Endodermal cell (in vitro differentiated cells): ENCODE measurements around the gene ACAP2. TPM values are rescaled to one million over a fixed set of nuclear protein-coding genes. Genes with fewer than 3 reads are reported as not detected.

Source experiments
- DNase-seq: peaks from one replicate; pipeline ENCODE4 v3.0.0-alpha.2; 2017
- H3K27ac ChIP-seq: 2 replicates; pipeline ENCODE4 v1.5.1; 2013; ENCODE audit warnings: mild to moderate bottlenecking, low read depth, low read length, moderate library complexity
- H3K27me3 ChIP-seq: 2 replicates; pipeline ENCODE4 v1.6.1; 2013; ENCODE audit warnings: mild to moderate bottlenecking, low read length, moderate library complexity; ENCODE audit not compliant: insufficient read depth, control insufficient read depth, poor library complexity, severe bottlenecking
- H3K36me3 ChIP-seq: 2 replicates; pipeline ENCODE4 v1.7.0; 2013; ENCODE audit warnings: mild to moderate bottlenecking, low read length, moderate library complexity; ENCODE audit not compliant: control insufficient read depth, insufficient read depth
- H3K4me1 ChIP-seq: one replicate; pipeline ENCODE4 v1.7.0; 2013; ENCODE audit warnings: low read length; ENCODE audit not compliant: control insufficient read depth, insufficient read depth
- H3K4me3 ChIP-seq: 2 replicates; pipeline ENCODE4 v1.5.1; 2013; ENCODE audit warnings: mild to moderate bottlenecking, low read length, moderate library complexity
- H3K9ac ChIP-seq: 2 replicates; pipeline ENCODE4 v1.6.1; 2013; ENCODE audit warnings: mild to moderate bottlenecking, low read length, moderate library complexity; ENCODE audit not compliant: poor library complexity, severe bottlenecking; ENCODE audit errors: extremely low read depth
- H3K9me3 ChIP-seq: 2 replicates; pipeline ENCODE4 v1.6.1; 2013; ENCODE audit warnings: mild to moderate bottlenecking, low read length, moderate library complexity; ENCODE audit not compliant: control insufficient read depth
- H3K27ac Mint-ChIP-seq: 2 replicates; pipeline ENCODE4 v1.8.0; 2020; ENCODE audit warnings: mixed read lengths
- H3K27me3 Mint-ChIP-seq: 2 replicates; pipeline ENCODE4 v1.8.0; 2021; ENCODE audit warnings: mild to moderate bottlenecking, mixed read lengths; ENCODE audit not compliant: insufficient read depth
- H3K36me3 Mint-ChIP-seq: 2 replicates; pipeline ENCODE4 v1.8.0; 2020; ENCODE audit warnings: low read depth, mixed read lengths
- H3K4me1 Mint-ChIP-seq: 2 replicates; pipeline ENCODE4 v1.8.0; 2020; ENCODE audit warnings: mixed read lengths
- H3K4me3 Mint-ChIP-seq: 2 replicates; pipeline ENCODE4 v1.8.0; 2020; ENCODE audit warnings: mild to moderate bottlenecking, moderate library complexity, mixed read lengths
- H3K9me3 Mint-ChIP-seq: 2 replicates; pipeline ENCODE4 v1.8.0; 2020; ENCODE audit warnings: mild to moderate bottlenecking, mixed read lengths
- WGBS, 2 experiments: methylation state at CpG; one replicate each; pipeline versions ENCODE4 v1.1.5 to v1.1.7; 2013; ENCODE audit warnings: missing lambda C conversion rate in 2 of 2, mixed read lengths in 1 of 2; ENCODE audit not compliant: insufficient coverage in 1 of 2, insufficient read length in 1 of 2; 5-methylcytosine and 5-hydroxymethylcytosine counted together
- total RNA-seq, 2 donors: library from RNA; stranded (reverse); fragmentation: NEBNext Ultra II Directional in 1 of 2; extraction: Animal tissue kit (Norgen Biotek cat#: 25700) in 1 of 2; gene quantifications; 2 replicates in 1 of 2; 3 replicates in 1 of 2; pipeline ENCODE4 v1.2.1, GENCODE V29; 2021
- TF ChIP-seq, protein P1 (sequence below): fragments of 200-600 bp; sonication (generic); conservative IDR thresholded peaks from 2 replicates; pipeline ENCODE4 v1.5.0; 2021; ENCODE audit warnings: antibody characterized with exemption, mild to moderate bottlenecking

ACAP2 gene
- total RNA-seq, 2 donors from 2014 or later = 61.9 to 70.5 TPM

DNA sequence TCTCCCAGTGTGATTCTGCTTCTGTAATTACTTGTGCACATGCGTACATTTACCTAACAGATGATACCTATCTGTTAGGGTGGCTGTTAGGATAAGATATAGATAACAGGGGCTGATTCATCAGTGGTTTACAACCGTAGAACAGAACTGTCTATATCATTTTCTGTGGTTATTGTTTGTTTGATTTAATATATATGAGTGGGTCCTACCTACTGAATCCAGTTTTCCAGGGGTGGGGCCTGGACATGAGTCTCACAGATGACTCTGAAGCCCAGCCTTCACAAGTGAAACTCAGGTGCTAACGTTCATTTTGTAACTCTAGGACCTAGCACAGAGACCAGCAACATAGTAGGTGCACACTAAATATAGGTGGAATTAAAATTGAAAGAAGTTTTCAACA is 10.4 kb upstream of the ACAP2 start:
- no peak overlapping the region for H3K27ac Mint-ChIP-seq
- H3K9me3 Mint-ChIP-seq = peaks cover 2% of the 10 kb centered on the region
- TF ChIP-seq, protein P1, sequence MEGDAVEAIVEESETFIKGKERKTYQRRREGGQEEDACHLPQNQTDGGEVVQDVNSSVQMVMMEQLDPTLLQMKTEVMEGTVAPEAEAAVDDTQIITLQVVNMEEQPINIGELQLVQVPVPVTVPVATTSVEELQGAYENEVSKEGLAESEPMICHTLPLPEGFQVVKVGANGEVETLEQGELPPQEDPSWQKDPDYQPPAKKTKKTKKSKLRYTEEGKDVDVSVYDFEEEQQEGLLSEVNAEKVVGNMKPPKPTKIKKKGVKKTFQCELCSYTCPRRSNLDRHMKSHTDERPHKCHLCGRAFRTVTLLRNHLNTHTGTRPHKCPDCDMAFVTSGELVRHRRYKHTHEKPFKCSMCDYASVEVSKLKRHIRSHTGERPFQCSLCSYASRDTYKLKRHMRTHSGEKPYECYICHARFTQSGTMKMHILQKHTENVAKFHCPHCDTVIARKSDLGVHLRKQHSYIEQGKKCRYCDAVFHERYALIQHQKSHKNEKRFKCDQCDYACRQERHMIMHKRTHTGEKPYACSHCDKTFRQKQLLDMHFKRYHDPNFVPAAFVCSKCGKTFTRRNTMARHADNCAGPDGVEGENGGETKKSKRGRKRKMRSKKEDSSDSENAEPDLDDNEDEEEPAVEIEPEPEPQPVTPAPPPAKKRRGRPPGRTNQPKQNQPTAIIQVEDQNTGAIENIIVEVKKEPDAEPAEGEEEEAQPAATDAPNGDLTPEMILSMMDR = no peak
- Histone ChIP-seq H3K4me1 (no peaks in the 10 kb centered on the region), H3K4me3 (no peak overlapping the region), H3K9ac (no peak overlapping the region), H3K27ac (no peak overlapping the region), H3K27me3 (no peaks in the 10 kb centered on the region), H3K9me3 (no peaks in the 10 kb centered on the region), H3K36me3 (no peaks in the 10 kb centered on the region)
- H3K4me1 Mint-ChIP-seq = peaks cover 3% of the 10 kb centered on the region
- WGBS, 2 experiments = 92% methylated on average over 3 of the region's 3 CpGs; no CpG with 5 or more reads in 1 of the 2 experiments
- no peaks in the 10 kb centered on the region for H3K36me3 Mint-ChIP-seq
- DNase-seq = no peak
- no peaks in the 10 kb centered on the region for H3K27me3 Mint-ChIP-seq
- H3K4me3 Mint-ChIP-seq = no peak overlapping the region

DNA sequence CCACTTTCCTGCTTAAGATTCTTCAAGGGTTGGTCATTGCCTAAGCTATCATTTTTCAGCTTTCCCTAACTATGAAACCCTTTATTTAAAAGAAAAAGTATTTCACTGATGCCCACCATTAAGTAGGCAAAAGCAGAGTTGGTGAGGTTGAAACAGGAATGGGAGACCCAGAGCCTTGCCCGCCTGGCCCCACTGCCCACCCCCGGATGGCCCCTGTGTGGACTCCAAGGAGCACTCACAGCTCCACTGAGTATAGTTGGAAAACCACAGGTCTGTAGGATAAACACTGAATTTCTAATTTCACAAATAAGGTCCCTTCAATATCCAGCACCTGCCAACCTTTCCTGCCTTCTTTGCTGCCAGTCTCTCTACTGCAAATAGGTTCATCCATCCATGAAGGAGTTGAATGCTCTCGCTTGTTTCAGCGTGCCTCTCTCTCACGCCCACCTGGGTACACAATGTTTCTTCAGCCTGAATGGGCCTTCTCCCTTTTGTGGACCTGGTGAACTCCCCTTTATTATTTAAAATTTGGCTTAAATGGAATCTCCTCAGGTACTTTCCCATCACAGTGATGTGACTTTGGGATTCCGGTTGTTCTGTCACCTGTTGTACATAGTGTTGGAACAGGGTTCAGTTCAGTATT is 8.7 kb upstream of the ACAP2 start:
- Mint-ChIP-seq H3K4me1 (peaks cover 8% of the 10 kb centered on the region), H3K36me3 (no peaks in the 10 kb centered on the region), H3K27me3 (no peaks in the 10 kb centered on the region), H3K9me3 (peaks cover 2% of the 10 kb centered on the region), H3K4me3 (no peak overlapping the region), H3K27ac (no peak overlapping the region)
- WGBS, 2 experiments = 90 to 93% methylated on average over 6 of the region's 6 CpGs
- H3K36me3 ChIP-seq = no peaks in the 10 kb centered on the region
- H3K9ac ChIP-seq = no peak overlapping the region
- no peak overlapping the region for H3K27ac ChIP-seq
- no peaks in the 10 kb centered on the region for H3K4me1 ChIP-seq
- TF ChIP-seq, protein P1 = no peak
- no peak for DNase-seq
- H3K4me3 ChIP-seq = no peak overlapping the region
- no peaks in the 10 kb centered on the region for H3K27me3 ChIP-seq
- H3K9me3 ChIP-seq = no peaks in the 10 kb centered on the region

DNA sequence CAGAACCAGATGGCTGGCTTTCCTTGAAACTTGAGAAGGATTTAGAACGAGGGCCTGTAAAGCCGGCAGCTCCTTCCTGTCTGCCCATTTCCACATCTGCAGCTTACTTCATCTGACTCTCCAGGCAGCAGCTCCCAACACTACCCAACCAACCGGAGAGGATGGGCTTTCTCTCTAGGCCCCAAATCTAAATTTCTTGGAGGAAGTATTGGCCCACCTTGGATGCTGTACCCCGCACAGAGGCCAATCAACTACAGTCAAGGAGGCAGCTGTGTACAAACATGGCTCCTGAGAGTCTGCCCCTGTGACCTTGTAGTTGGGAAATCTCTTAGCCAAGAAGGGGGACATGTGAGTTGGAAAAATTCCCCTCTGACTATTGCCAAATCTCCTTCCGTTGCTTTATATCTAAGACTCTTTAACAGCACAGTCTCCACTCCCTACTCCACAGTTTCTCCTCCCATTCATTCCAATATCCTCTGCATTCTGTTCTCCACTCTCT is 8.0 kb upstream of the ACAP2 start:
- no peak for DNase-seq
- H3K9me3 ChIP-seq = no peaks in the 10 kb centered on the region
- H3K9me3 Mint-ChIP-seq = peaks cover 2% of the 10 kb centered on the region
- H3K4me3 Mint-ChIP-seq = no peak overlapping the region
- TF ChIP-seq, protein P1 = no peak
- H3K9ac ChIP-seq = no peak overlapping the region
- WGBS, 2 experiments = 90 to 100% methylated on average over 3 to 5 of the region's 5 CpGs
- no peaks in the 10 kb centered on the region for H3K27me3 Mint-ChIP-seq
- no peaks in the 10 kb centered on the region for H3K36me3 ChIP-seq
- H3K36me3 Mint-ChIP-seq = no peaks in the 10 kb centered on the region
- H3K4me3 ChIP-seq = no peak overlapping the region
- no peaks in the 10 kb centered on the region for H3K27me3 ChIP-seq
- H3K4me1 ChIP-seq = no peaks in the 10 kb centered on the region
- no peak overlapping the region for H3K27ac Mint-ChIP-seq
- H3K27ac ChIP-seq = no peak overlapping the region
- H3K4me1 Mint-ChIP-seq = peaks cover 15% of the 10 kb centered on the region
